ENCODE results near the gene REPIN1. TPM values are rescaled to one million over a fixed set of nuclear protein-coding genes. Genes with fewer than 3 reads are reported as not detected.

The REPIN1 gene
- total and polyA plus RNA-seq, 4 donors, result 17.1 to 118 (median 55.1) TPM

DNA sequence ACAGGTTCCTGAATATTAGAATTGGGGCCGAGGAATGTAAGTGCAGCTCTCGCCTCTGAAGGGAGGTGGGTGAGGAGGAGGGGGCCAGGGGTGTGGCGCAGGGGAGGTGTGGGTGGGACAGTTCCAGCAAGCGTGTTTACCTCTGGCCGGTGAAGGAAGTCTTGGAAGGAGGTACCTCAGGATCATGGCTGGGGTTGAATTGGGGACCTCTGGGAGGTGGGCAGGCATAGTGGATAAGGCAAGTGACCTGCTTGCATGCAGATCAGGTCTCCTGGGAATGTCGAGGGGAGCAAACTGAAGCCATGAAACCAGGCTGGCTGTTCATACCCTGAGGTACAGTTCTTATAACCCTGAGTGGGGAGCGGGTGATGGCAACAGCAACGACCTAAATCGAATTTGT lies 12.5 kb downstream of the REPIN1 start:
- H3K27me3 ChIP-seq (ENCODE audit: control insufficient read depth in 4 of 4, insufficient read depth in 4 of 4, low read length in 3 of 4), result no peaks in the 10 kb centered on the region
- no peak overlapping the region for H3K27ac ChIP-seq (ENCODE audit: low read depth in 1 of 2, low read length in 2 of 2)
- H3K4me1 ChIP-seq (ENCODE audit: control insufficient read depth in 4 of 4, insufficient read depth in 4 of 4, low read length in 3 of 4), result peaks cover 16 to 68% (median 62%) of the 10 kb centered on the region in 4 donors
- H3K9me3 ChIP-seq (ENCODE audit: control insufficient read depth in 4 of 4, low read length in 3 of 4), result no peaks in the 10 kb centered on the region
- 91% methylated on average over 9 of the region's 9 CpGs for WGBS
- no peak for TF ChIP-seq EGR1 (IDR thresholded peaks at IDR 0.05; ENCODE audit: low read depth in 2 of 2)
- TF ChIP-seq FOXA2 (IDR thresholded peaks at IDR 0.05), result no peak
- no peak for TF ChIP-seq SP1 (IDR thresholded peaks at IDR 0.05)
- no peak for TF ChIP-seq GABPA (IDR thresholded peaks at IDR 0.05 in 1 of 2, conservative IDR thresholded peaks at IDR 0.05 in 1 of 2)
- TF ChIP-seq HNF4G (IDR thresholded peaks at IDR 0.05), result no peak
- TF ChIP-seq YY1 (IDR thresholded peaks at IDR 0.05), result no peak
- TF ChIP-seq, protein P1, sequence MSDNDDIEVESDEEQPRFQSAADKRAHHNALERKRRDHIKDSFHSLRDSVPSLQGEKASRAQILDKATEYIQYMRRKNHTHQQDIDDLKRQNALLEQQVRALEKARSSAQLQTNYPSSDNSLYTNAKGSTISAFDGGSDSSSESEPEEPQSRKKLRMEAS (IDR thresholded peaks at IDR 0.05), result no peak
- no peak overlapping the region for H3K9ac ChIP-seq (ENCODE audit: low read depth in 1 of 2, low read length in 2 of 2)
- DNase-seq (ENCODE audit: low spot score), result no peak
- H3K36me3 ChIP-seq (ENCODE audit: control insufficient read depth in 4 of 4, insufficient read depth in 3 of 4, low read depth in 1 of 4, low read length in 3 of 4), result no peaks in the 10 kb centered on the region
- H3K4me3 ChIP-seq (ENCODE audit: low read depth in 1 of 3, low read length in 3 of 3), result no peak overlapping the region

- no peak for DNase-seq (ENCODE audit: low spot score)
- Histone ChIP-seq H3K27ac (ENCODE audit: low read depth in 1 of 2, low read length in 2 of 2) (no peak overlapping the region), H3K4me3 (ENCODE audit: low read depth in 1 of 3, low read length in 3 of 3) (no peak overlapping the region), H3K9ac (ENCODE audit: low read depth in 1 of 2, low read length in 2 of 2) (no peak overlapping the region), H3K9me3 (ENCODE audit: control insufficient read depth in 4 of 4, low read length in 3 of 4) (no peaks in the 10 kb centered on the region), H3K36me3 (ENCODE audit: control insufficient read depth in 4 of 4, insufficient read depth in 3 of 4, low read depth in 1 of 4, low read length in 3 of 4) (no peaks in the 10 kb centered on the region), H3K27me3 (ENCODE audit: control insufficient read depth in 4 of 4, insufficient read depth in 4 of 4, low read length in 3 of 4) (no peaks in the 10 kb centered on the region), H3K4me1 (ENCODE audit: control insufficient read depth in 4 of 4, insufficient read depth in 4 of 4, low read length in 3 of 4) (peaks cover 11 to 68% (median 62%) of the 10 kb centered on the region in 4 donors)
- 85% methylated on average over 1 of the region's 1 CpG for WGBS
- TF ChIP-seq HNF4G (IDR thresholded peaks at IDR 0.05) (no peak), ATF3 (IDR thresholded peaks at IDR 0.05) (no peak), RAD21 (IDR thresholded peaks at IDR 0.05) (no peak), NR2F2 (IDR thresholded peaks at IDR 0.05) (no peak), SP1 (IDR thresholded peaks at IDR 0.05) (no peak), HNF4A (conservative IDR thresholded peaks at IDR 0.05) (no peak), FOXA1 (IDR thresholded peaks at IDR 0.05) (no peak), TAF1 (conservative IDR thresholded peaks at IDR 0.05) (no peak), JUND (IDR thresholded peaks at IDR 0.05) (no peak), YY1 (IDR thresholded peaks at IDR 0.05) (no peak), EGR1 (IDR thresholded peaks at IDR 0.05; ENCODE audit: low read depth in 2 of 2) (no peak), RXRA (IDR thresholded peaks at IDR 0.05) (no peak)
- TF ChIP-seq, protein P2, sequence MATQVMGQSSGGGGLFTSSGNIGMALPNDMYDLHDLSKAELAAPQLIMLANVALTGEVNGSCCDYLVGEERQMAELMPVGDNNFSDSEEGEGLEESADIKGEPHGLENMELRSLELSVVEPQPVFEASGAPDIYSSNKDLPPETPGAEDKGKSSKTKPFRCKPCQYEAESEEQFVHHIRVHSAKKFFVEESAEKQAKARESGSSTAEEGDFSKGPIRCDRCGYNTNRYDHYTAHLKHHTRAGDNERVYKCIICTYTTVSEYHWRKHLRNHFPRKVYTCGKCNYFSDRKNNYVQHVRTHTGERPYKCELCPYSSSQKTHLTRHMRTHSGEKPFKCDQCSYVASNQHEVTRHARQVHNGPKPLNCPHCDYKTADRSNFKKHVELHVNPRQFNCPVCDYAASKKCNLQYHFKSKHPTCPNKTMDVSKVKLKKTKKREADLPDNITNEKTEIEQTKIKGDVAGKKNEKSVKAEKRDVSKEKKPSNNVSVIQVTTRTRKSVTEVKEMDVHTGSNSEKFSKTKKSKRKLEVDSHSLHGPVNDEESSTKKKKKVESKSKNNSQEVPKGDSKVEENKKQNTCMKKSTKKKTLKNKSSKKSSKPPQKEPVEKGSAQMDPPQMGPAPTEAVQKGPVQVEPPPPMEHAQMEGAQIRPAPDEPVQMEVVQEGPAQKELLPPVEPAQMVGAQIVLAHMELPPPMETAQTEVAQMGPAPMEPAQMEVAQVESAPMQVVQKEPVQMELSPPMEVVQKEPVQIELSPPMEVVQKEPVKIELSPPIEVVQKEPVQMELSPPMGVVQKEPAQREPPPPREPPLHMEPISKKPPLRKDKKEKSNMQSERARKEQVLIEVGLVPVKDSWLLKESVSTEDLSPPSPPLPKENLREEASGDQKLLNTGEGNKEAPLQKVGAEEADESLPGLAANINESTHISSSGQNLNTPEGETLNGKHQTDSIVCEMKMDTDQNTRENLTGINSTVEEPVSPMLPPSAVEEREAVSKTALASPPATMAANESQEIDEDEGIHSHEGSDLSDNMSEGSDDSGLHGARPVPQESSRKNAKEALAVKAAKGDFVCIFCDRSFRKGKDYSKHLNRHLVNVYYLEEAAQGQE (IDR thresholded peaks at IDR 0.05), result no peak
- TF ChIP-seq, protein P3, sequence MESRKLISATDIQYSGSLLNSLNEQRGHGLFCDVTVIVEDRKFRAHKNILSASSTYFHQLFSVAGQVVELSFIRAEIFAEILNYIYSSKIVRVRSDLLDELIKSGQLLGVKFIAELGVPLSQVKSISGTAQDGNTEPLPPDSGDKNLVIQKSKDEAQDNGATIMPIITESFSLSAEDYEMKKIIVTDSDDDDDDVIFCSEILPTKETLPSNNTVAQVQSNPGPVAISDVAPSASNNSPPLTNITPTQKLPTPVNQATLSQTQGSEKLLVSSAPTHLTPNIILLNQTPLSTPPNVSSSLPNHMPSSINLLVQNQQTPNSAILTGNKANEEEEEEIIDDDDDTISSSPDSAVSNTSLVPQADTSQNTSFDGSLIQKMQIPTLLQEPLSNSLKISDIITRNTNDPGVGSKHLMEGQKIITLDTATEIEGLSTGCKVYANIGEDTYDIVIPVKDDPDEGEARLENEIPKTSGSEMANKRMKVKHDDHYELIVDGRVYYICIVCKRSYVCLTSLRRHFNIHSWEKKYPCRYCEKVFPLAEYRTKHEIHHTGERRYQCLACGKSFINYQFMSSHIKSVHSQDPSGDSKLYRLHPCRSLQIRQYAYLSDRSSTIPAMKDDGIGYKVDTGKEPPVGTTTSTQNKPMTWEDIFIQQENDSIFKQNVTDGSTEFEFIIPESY (IDR thresholded peaks at IDR 0.05), result no peak
- TF ChIP-seq, protein P1 (IDR thresholded peaks at IDR 0.05), result no peak
These were observed 13.1 kb downstream of the REPIN1 start for GRCh38 chr7:150381785-150382122.
